ENCODE data around the gene RGS7.

GRCh38 chr1:240860023-240860422 is 497.0 kb downstream of the RGS7 start:
- TF ChIP-seq, protein P1, sequence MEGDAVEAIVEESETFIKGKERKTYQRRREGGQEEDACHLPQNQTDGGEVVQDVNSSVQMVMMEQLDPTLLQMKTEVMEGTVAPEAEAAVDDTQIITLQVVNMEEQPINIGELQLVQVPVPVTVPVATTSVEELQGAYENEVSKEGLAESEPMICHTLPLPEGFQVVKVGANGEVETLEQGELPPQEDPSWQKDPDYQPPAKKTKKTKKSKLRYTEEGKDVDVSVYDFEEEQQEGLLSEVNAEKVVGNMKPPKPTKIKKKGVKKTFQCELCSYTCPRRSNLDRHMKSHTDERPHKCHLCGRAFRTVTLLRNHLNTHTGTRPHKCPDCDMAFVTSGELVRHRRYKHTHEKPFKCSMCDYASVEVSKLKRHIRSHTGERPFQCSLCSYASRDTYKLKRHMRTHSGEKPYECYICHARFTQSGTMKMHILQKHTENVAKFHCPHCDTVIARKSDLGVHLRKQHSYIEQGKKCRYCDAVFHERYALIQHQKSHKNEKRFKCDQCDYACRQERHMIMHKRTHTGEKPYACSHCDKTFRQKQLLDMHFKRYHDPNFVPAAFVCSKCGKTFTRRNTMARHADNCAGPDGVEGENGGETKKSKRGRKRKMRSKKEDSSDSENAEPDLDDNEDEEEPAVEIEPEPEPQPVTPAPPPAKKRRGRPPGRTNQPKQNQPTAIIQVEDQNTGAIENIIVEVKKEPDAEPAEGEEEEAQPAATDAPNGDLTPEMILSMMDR (conservative IDR thresholded peaks at IDR 0.05 in 1 of 2, IDR thresholded peaks at IDR 0.05 in 1 of 2; ENCODE audit: extremely low read depth in 1 of 2, insufficient read depth in 1 of 2, low read depth in 1 of 2, low read length in 2 of 2) = no peak
- TF ChIP-seq EZH2 (IDR thresholded peaks at IDR 0.05; ENCODE audit: borderline replicate concordance, low read length) = no peak

Measured in mammary epithelial cell (primary cell).